Hindlimb muscle (tissue), 1 donor: Measurements from ENCODE around the gene POLR2A. TPM values are rescaled to one million over a fixed set of nuclear protein-coding genes. Genes with fewer than 3 reads are reported as not detected.
"Not testable (repeated sequence)": the region's sequence is repeated elsewhere in the genome, so short reads cannot be mapped to it uniquely, and the experiment has no call there.

Experiments
- DNase-seq: peaks from one replicate; pipeline ENCODE4 v3.0.0-alpha.2; 2013
- polyA plus RNA-seq: library from polyadenylated mRNA; unstranded; fragments of 120-200 nt; gene quantifications from one replicate; pipeline ENCODE4 v1.2.1, GENCODE V29; 2013; ENCODE audit not compliant: insufficient read length

The POLR2A gene
- polyA plus RNA-seq, 1 donor: 70.0 TPM

- no peak for DNase-seq
Measured at GRCh38 chr17:7460850-7461660, 23.1 kb upstream of the POLR2A start.

DNA sequence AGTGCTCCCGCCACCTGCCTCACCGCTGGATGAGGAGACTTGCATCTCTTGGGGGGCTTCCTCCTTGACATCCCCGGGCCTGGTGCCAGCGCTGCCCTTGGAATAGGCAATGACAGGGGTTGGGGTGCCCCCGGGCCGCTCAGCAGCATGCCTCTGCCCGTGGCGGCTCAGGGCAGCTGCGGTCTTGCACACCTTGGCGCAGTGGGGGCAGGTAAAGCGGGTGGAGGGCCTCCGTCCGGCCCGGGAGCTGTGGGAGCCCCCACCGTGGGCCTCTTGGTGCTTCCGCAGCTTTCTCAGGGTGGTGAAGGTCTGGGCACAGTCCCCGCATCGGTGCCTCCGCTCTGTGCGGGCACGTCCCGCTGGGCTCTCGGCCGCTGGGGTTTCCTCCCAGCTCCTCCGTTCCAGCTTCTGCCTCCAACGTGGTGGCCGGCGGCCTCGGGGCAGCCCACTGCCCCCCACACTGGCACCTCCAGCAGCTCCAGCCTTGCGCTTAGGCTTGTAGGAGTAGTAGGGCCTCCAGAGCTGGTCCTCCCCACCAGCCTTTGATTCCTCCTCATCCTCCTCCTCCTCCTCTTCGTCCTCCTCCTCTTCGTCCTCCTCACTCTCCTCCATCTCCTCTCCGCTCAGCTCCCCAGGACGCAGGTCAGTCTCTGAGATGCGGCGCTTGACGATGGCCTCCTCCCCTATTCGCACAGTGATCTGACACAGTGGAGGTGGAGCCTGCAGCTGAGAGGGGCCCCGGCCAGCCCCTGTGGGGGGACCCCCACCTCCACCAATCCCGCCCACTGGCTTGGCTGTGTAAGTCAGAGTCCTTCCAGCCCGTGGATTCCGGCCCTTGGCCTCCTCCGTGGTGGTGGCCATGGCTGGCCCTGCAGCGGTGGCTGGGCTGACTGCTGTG, 21.4 kb upstream of the POLR2A start:
- DNase-seq: no peak

DNA sequence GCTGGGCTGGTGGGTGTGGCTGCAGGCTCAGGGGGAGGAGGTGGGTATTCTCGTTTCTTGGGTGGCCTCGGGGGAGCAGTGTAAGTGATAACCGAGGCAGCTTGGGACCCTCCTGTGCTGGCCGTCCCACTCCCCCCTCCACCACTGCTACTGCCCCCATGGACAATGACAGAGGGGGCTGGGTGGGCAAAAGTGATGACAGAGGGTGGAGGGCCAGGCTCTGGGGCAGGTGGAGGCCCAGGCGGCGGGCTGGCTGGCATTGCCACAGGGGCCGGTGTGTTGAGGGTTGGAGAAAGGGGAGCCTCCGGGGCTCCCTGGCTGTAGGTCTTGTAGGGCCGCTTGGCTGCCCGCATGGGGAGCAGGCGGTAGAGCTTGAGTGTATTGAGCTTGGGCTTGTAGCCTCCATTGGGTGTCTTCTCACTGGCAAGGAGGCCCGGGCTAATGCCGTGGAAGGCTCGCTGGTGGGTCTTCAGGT, 20.8 kb upstream of the POLR2A start:
- no peak for DNase-seq

GRCh38 chr17:7464081-7464480, 20.1 kb upstream of the POLR2A start:
- no peak for DNase-seq

DNA sequence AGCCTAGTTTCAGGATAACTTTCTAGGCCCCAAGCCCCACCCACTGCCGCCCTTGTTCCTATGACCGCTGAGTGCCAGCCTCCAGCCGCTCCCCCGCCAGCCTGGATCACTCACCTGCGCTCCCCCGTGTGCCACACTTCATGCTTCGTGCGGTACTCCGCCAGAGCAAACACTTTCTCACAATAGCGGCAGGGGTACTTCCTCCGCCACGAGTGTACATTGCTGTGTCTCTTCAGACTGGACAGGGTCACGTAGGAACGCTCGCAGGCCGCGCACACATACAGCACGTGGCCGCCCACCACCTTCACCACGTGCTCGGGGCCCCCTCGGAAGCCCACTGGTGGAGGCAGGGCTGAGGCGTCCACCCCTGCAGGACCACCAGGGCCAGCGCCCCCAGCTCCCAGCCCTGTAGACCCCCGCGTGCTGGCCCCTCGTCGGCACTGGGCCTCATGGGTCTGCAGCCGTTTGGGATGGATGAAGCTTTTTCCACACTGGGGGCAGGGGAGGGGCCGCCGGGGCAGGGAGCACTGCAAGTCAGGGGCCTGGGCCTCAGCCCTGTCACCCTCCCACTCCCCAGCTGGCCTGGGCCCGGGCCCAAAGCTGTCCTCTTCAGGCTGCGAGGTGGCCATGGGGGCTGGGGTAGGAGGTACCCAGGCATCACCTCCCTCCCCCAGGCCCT, 18.4 kb upstream of the POLR2A start:
- no peak for DNase-seq

DNA sequence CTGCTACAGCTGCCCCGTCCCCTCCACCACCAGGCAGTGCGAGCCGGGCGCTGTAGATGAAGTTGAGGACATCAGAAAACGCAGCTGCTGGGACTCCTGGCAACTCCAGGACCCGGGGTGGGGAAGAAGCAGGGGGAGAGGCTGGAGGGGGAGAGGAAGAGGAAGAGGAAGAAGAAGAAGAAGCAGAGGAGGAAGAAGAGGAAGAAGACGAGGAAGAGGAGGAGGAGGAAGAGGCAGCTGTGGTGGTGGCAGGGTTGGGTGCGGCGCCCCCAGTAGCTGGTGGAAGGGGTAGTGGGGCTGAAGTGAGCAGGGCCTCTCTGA, 17.9 kb upstream of the POLR2A start:
- DNase-seq: no peak

- no peak for DNase-seq
Measured at GRCh38 chr17:7466639-7467341, 17.4 kb upstream of the POLR2A start.

- DNase-seq: no peak
Measured at GRCh38 chr17:7467498-7467897, 16.7 kb upstream of the POLR2A start.

DNA sequence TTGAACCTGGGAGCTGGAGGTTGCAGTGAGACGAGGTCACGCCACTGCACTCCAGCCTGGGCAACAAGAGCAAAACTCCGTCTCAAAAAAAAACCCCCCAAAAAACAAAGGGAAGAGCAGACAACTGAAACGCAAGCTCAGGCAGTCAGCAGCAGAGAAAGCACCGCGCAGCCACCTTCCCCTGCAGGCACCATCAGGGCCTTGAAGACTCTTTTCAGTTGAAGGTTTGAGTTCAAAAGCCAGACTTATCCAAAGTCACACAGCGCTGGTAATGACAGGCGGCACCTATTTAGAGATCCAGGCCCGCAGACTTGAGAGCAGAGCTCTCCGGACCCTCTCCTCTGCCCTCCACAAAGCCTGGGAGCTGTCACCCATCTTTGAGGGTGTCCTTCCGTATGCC, 15.9 kb upstream of the POLR2A start:
- no peak for DNase-seq

GRCh38 chr17:7468804-7469389, 15.3 kb upstream of the POLR2A start:
- no peak for DNase-seq

DNA sequence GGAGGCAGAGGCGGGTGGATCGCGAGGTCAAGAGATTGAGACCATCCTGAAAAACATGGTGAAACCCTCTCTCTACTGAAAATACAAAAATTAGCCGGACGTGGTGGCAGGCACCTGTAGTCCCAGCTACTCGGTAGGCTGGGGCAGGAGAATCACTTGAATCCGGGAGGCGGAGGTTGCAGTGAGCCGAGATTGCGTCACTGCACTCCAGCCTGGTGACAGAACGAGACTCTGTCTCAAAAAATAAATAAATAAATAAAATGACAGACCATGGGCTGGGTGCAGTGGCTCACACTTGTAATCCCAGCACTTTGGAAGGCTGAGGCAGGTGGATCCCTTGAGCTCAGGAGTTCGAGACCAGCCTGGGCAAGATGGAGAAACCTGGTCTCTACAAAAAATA, 14.3 kb upstream of the POLR2A start:
- not testable (repeated sequence) for DNase-seq

- DNase-seq: not testable (repeated sequence)
Measured at GRCh38 chr17:7470457-7470973, 13.7 kb upstream of the POLR2A start.

GRCh38 chr17:7471729-7472128, 12.4 kb upstream of the POLR2A start:
- DNase-seq: no peak

GRCh38 chr17:7474767-7475166, 9.4 kb upstream of the POLR2A start:
- not testable (repeated sequence) for DNase-seq

DNA sequence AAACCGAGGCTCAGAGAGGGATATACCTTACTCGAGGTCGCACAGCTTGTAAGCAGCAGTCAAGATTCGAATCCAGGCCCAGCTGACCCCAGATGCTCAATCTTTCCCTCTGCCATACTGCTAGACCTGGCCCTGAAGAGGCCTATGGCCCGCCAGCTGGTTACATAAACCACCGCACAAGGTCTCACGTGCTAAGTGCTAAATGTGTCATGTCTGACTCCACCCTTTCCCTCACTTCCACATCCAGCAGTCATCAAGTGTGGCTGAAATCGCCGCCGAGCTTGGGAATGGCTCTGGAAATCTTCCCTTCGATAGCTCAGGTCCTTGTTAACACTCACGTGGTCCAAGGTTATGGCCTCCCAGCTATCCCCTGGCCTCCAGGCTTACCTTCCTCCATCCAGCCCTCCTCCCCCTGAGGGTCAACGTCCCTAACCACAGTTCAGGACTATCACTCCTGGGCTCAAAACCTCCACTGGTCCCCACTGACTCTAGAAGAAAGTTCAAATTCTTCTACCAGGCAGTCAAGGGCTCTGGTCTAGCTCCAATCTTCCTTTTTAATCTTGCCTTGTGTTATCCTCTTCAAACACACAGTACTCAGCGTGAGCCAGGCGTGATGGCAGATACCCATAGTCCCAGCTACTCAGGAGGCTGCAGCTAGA, 8.3 kb upstream of the POLR2A start:
- DNase-seq: no peak

- no peak for DNase-seq
Measured at GRCh38 chr17:7476494-7476893, 7.7 kb upstream of the POLR2A start.

GRCh38 chr17:7476951-7477350, 7.2 kb upstream of the POLR2A start:
- no peak for DNase-seq

DNA sequence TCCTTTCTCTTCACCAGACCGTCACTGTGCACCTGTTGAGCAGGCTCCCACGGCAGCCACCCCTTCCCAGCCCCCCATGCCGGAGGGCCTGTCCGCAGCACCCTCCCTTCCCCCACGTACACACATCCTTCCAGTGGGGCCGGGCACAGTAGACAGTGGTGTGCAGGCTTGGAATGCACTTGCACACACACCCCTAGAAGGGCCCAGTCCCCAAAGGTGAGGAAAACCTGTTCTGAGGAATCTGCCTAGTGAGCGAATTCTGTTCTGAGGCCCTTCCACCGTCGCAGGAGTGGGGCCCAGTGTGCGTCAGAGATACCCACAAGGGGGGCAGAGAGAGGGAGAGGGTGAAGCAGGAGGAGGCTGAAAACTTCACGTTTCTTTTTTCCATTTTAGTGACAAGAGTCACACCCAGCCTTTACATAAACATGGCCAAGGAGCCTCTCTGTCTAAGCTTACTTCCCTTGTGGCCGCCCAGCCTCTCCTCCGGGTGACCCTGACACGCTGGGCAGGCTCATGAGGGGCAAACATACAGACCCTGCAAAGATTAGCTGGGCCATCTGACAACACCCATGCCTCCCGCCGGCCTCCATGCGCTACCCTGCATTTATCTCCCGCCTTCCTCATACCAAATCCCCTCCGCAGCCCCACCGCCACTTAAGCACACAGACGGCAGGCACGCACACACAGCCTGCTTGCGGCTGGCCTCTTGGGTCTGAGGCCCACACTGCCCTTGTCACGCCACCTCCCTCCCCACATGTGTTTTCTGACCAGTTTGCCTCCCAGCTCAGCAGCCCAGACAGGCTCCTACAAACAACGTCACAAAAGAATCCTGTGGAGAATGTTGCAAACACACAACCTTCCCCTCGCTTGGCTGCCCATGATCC, 6.5 kb upstream of the POLR2A start:
- DNase-seq: no peak

DNA sequence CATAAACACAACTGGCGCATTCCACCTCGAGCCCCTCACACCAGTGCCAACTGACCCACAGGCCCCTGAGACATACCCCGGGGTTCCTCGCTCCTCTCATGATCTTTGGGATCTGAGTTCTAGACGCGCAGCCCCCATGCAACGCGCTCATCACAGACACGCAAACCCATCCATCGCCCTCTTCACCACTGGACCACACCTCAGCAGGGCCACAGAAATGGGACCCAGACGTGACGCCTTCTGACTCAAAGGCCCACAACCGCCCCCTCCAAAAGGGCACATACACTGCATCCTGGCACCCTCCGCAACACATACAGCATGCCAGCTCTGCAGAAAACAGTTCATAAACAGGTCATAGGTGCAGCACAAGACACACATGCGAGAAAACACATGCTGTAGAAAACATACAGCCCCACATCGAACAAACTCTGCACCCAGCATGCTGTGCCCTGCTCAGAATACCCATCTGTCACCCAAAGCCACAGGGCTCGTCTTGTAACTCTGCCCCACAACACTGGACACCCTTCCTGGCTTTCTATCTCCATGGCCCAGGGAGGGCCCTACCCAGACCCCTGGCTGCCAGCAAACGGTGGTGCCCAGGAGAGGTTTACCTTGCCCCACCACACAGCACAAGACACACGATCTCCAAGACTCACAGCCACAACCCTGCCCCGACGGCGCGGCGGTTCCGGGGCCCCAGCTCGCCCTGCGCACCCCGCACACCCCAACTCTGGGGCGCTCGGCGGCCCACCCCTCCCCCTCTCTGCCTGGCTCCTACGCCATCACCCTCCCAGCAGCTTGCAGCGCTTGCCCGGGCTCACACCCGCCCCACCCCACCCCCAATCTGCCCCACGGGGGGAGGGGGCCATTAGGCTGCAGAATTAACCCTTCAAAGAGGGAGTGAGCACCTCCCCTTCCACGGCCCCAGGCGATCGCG, 5.6 kb upstream of the POLR2A start:
- peak; percentile 51 for DNase-seq
